ENCODE results near the gene DENND4B.
A peak's percentile ranks its signal among the peaks of the same experiment; 100 is the strongest.

The DENND4B gene

GRCh38 chr1:153882296-153882912 is 64.1 kb downstream of the DENND4B start:
- DNase-seq (ENCODE audit: low spot score) = no peak

DNA sequence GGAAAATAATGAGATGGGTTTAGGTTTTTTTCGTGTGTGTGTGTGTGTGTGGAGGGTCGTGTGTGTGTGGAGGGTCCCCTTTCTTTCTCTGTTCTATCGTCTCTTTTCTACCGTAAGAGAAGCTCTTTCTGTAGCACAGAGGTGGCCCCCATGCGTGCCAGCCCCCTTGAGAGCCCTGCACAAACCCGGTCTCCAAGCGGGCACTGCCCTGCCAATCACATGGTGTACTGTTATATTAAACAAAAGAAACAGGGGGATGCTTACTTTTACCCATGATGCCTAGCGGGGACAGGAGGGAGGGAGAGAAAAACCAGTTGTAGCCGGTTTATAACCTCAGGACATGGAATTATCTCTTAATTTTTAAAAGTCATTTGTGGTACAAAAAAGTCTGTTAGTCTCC is 64.8 kb downstream of the DENND4B start:
- peak; percentile 46 for DNase-seq (ENCODE audit: low spot score)

DNA sequence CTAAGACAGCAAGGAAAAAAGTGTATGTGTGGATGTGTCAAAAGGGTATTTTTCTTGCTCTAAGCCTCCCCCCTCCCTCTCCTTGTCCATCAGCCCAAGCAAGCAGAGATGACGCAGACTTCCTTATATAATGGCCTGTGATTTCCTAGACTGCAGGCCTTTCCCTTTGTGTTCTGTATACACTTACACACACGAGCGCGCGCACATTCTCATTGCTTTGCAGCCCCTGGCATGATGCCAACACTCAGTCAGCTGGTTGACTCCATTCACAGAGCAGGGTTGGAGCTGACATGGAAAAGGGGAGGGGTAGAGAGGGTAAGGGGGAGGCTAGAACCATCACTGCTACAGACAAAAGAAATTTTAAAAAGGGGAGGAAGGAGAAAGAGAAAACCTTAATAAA is 65.6 kb downstream of the DENND4B start:
- peak; percentile 76 for DNase-seq (ENCODE audit: low spot score)

DNA sequence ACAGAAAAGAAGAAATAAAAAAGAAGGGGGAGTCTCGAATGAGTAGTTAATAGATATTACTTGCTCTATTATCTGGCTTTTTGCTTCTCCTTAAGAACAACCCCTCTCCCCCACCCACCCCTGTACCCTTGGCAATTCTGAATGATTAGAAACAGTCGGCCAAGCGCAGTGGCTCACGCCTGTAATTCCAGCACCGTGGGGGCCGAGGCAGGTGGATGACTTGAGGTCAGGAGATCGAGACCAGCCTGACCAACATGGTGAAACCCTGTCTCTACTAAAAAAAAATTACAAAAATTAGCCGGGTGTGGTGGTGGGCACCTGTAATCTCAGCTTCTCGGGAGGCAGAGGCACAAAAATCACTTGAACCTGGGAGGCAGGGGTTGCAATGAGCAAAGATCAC is 66.5 kb downstream of the DENND4B start:
- no peak for DNase-seq (ENCODE audit: low spot score)

Data from D341Med (cell line).